ENCODE results near the gene ACD. TPM values are rescaled to one million over a fixed set of nuclear protein-coding genes. Genes with fewer than 3 reads are reported as not detected.

ACD gene
- total RNA-seq, 1 donor from 2014 or later: 7.1 TPM

DNA sequence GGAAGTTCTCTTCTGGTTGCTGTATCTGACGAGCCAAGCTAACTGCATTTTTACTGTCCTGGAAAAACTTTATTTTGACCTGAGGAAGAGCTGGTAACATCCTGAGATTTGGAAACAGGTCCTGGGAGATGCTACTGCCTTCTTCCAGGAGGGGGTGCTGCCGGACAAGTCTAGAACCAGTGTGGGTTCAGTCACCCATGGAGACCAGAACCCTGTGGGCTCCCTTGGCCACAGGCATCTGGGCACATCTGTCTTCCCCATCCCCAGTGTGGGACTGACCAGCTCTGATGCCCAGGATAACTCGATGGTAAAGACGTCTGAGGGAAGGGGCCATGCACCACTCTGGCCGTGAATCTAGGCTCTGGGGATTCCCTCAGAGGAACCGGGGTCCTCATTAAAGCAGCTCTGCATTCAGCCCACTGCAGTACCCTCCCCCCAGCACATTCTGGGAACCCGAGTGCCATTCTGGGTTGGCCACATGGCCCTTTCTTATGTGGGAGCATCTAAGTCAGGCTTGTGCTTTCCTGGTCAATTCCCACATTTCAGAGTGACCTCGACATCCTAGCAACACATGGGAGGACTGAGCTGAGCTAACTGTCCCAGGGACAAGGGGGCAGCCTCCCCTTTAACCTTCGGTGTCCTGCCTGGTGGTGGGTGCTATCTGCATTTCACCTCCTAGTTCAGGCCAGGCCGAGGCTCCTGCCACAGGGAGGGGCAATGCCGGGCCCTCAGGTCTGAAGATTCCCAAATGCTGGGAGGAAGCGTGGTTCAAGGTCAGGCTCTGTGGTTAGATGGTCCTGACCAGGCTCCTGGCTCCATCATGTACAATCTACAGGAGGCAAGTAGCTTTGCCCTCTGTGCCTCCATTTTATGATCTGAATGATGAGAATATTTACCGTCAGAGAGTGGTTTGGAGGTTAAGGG lies 12.9 kb upstream of the ACD start:
- intact Hi-C loops (cut with micrococcal nuclease): loop anchor here (10.0 kb wide), 1 partner anchor 132 kb away; the partner anchor contains the start of genes RANBP10 and TSNAXIP1
- Histone ChIP-seq H3K4me3 (peak overlapping the region; percentile 23), H3K4me1 (peaks cover 37% of the 10 kb centered on the region), H3K27me3 (ENCODE audit: low read depth) (no peaks in the 10 kb centered on the region), H3K27ac (replicated peaks) (peak overlapping the region; percentile 87), H3K36me3 (no peaks in the 10 kb centered on the region), H3K9me3 (replicated peaks) (no peaks in the 10 kb centered on the region)
- TF ChIP-seq, protein P1, sequence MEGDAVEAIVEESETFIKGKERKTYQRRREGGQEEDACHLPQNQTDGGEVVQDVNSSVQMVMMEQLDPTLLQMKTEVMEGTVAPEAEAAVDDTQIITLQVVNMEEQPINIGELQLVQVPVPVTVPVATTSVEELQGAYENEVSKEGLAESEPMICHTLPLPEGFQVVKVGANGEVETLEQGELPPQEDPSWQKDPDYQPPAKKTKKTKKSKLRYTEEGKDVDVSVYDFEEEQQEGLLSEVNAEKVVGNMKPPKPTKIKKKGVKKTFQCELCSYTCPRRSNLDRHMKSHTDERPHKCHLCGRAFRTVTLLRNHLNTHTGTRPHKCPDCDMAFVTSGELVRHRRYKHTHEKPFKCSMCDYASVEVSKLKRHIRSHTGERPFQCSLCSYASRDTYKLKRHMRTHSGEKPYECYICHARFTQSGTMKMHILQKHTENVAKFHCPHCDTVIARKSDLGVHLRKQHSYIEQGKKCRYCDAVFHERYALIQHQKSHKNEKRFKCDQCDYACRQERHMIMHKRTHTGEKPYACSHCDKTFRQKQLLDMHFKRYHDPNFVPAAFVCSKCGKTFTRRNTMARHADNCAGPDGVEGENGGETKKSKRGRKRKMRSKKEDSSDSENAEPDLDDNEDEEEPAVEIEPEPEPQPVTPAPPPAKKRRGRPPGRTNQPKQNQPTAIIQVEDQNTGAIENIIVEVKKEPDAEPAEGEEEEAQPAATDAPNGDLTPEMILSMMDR (IDR thresholded peaks at IDR 0.05; ENCODE audit: borderline replicate concordance): peak; percentile 81
- peak; percentile 65 for DNase-seq

DNA sequence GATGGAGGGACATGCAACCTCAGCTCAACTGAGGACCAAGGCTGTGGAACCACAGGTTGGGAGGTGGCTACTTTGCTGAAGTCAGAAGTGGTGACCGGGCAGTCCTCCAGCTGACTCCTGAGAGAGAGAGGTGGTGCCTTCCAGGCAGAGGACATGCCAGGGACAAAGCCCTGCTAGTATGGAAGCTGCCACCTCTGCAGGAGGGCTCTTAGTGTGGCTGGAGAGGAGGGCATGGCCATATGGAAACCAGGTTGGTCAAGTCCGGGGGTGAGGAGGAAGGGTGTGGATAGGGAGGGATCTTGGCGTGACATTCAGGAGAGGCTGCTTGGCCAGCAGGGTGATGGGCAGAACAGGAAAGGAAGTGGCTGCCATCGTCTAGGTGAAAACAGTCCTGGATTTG lies 12.2 kb upstream of the ACD start:
- Histone ChIP-seq H3K27me3 (ENCODE audit: low read depth) (no peaks in the 10 kb centered on the region), H3K4me3 (no peak overlapping the region), H3K27ac (replicated peaks) (peak overlapping the region; percentile 87), H3K9me3 (replicated peaks) (no peaks in the 10 kb centered on the region), H3K36me3 (no peaks in the 10 kb centered on the region), H3K4me1 (peaks cover 44% of the 10 kb centered on the region)
- DNase-seq: no peak
- intact Hi-C loops (cut with micrococcal nuclease): loop anchor here (10.0 kb wide), 1 partner anchor 132 kb away; the partner anchor contains the start of genes RANBP10 and TSNAXIP1
- TF ChIP-seq, protein P1 (IDR thresholded peaks at IDR 0.05; ENCODE audit: borderline replicate concordance): no peak

DNA sequence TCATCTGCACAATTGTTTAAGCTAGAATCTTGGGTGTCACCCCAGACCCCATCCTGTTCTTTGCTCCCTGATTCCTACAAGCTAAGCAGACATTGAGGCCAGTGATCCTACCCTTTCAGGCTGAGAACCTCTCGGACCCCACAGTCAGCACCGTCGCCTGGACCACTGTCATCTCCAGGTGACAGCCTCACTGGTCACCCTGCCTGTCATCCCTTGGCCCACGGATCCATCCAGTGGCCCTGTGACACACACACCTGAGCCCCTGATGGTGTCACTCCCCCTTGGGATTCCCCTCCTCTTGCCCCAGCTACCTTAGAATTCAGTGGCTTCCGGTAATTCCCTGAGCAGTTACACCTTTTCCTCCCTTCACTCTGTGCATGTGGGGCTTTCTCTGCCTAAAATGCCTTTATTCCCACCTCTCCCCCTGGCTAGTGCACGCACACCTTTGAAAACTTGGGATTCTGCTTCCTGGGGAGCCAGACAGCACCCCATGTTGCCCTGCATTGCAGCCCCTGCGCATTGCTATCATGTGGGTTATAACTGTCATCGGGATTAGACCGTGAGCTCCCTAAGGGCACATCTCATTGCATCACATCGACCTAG lies 9.5 kb upstream of the ACD start:
- no peak overlapping the region for H3K4me3 ChIP-seq
- no peaks in the 10 kb centered on the region for H3K36me3 ChIP-seq
- peaks cover 57% of the 10 kb centered on the region for H3K4me1 ChIP-seq
- H3K9me3 ChIP-seq (replicated peaks): no peaks in the 10 kb centered on the region
- no peak for DNase-seq
- intact Hi-C loops (cut with micrococcal nuclease): loop anchor here (10.0 kb wide), 1 partner anchor 135 kb away; the partner anchor contains the start of genes RANBP10 and TSNAXIP1
- H3K27me3 ChIP-seq (ENCODE audit: low read depth): no peaks in the 10 kb centered on the region
- TF ChIP-seq, protein P1 (IDR thresholded peaks at IDR 0.05; ENCODE audit: borderline replicate concordance): no peak
- H3K27ac ChIP-seq (replicated peaks): no peak overlapping the region

DNA sequence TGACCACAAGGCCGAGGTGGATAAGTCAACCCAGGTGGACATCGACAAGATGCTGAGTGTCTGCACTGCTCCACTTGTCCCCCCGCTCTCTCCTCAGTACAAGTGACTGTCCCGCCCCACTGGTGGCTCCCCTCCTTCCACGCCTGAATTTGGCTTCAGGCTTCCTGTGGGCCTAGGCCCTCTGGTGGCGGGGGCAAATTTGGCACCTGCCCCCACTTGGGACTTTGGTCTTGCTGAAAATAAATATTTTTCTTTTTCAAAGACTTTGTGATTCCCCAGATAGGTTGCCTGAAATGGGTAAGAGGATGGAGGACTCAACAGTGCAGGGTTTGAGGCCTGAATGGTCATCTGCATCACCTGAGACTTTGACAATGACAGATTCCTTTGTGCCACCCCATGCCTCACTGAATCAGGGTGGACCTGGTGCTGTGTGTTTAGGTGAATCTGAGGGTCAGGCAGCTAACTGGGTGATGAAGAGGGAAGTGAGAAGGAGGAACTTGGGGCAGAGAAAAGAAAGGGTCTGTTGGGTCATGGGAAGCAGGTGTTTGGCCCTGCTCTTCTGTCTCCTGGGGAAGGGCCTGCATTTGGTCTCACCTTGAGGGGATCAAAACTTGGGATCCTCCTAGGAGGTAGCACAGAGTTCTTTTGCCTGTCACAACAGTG lies 8.6 kb upstream of the ACD start:
- H3K4me3 ChIP-seq: no peak overlapping the region
- H3K27ac ChIP-seq (replicated peaks): peak overlapping the region; percentile 89
- no peak for DNase-seq
- intact Hi-C loops (cut with micrococcal nuclease): no loop called here
- H3K36me3 ChIP-seq: no peaks in the 10 kb centered on the region
- peaks cover 47% of the 10 kb centered on the region for H3K4me1 ChIP-seq
- H3K9me3 ChIP-seq (replicated peaks): no peaks in the 10 kb centered on the region
- no peaks in the 10 kb centered on the region for H3K27me3 ChIP-seq (ENCODE audit: low read depth)
- TF ChIP-seq, protein P1 (IDR thresholded peaks at IDR 0.05; ENCODE audit: borderline replicate concordance): no peak

DNA sequence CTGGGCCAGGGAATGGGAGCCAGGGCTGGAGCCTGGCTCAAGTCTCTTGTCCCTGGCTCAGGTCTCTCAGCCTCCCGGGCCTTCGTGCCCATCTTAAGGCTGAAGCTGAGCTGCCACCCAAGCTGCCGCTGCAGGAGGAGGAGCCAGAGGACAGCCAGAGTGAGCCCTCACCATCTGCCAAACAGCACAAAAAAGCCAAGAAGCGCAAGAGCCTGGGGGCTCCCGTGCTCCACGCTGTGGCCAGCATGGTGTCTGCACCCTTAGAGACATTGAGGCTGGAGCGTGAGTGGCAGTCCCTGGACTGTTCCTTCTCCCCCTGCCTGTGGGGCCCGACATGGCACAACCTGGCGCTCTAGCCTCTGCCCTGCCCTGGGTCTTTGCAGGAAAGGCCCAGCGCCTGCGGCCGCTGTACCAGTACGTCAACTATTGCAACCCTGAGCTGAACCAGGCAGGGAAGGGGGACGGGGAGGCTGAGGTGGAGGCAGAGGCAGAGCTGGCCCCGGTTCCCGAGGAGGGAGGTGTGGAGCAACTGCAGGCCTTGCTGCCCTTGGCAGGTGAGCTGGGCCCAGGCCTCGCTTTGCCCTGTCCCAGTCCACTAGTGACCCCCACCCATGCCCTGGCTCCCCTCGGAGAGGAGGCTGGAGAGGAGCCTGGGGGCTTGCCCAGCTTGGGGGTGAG lies 7.9 kb upstream of the ACD start:
- intact Hi-C loops (cut with micrococcal nuclease): no loop called here
- H3K36me3 ChIP-seq: peaks cover 6% of the 10 kb centered on the region
- H3K27ac ChIP-seq (replicated peaks): peak overlapping the region; percentile 89
- TF ChIP-seq, protein P1 (IDR thresholded peaks at IDR 0.05; ENCODE audit: borderline replicate concordance): peak; percentile 89
- H3K27me3 ChIP-seq (ENCODE audit: low read depth): no peaks in the 10 kb centered on the region
- peak overlapping the region; percentile 78 for H3K4me3 ChIP-seq
- no peaks in the 10 kb centered on the region for H3K9me3 ChIP-seq (replicated peaks)
- peaks cover 40% of the 10 kb centered on the region for H3K4me1 ChIP-seq
- peak; percentile 82 for DNase-seq
